Activated T-cell treated with anti-CD3 and anti-CD28 coated beads, Interleukin-2, amount 50 U/mL, for 72 hours (primary cell): ENCODE measurements around the gene GNA15. TPM values are rescaled to one million over a fixed set of nuclear protein-coding genes. Genes with fewer than 3 reads are reported as not detected.
"Not testable (repeated sequence)": the region's sequence is repeated elsewhere in the genome, so short reads cannot be mapped to it uniquely, and the experiment has no call there.

ENCODE experiments used
- ATAC-seq, 2 donors: fragments of 150-1000 bp; cut with Tn5 transposase; replicated peaks in 1 of 2; 2 replicates each; pipeline ENCODE4 v1.10.0; 2021; ENCODE audit warnings: moderate library complexity in 2 of 2, mild to moderate bottlenecking in 1 of 2
- DNase-seq, 2 donors: peaks; one replicate each; pipeline ENCODE4 v3.0.0; 2021 to 2022; ENCODE audit warnings: mixed read lengths in 1 of 2
- H3K27ac Mint-ChIP-seq: one replicate; pipeline ENCODE4 v1.8.0; 2022; ENCODE audit warnings: mild to moderate bottlenecking, moderate library complexity, mixed read lengths
- H3K27me3 Mint-ChIP-seq: one replicate; pipeline ENCODE4 v1.8.0; 2022; ENCODE audit warnings: low read depth, mixed read lengths
- H3K36me3 Mint-ChIP-seq, 2 donors: one replicate each; pipeline ENCODE4 v1.8.0; 2022; ENCODE audit warnings: mixed read lengths in 2 of 2, mild to moderate bottlenecking in 1 of 2; ENCODE audit not compliant: insufficient read depth in 2 of 2
- H3K4me1 Mint-ChIP-seq: one replicate; pipeline ENCODE4 v1.8.0; 2022; ENCODE audit warnings: low read depth, mixed read lengths
- H3K4me3 Mint-ChIP-seq, 2 donors: one replicate each; pipeline ENCODE4 v1.8.0; 2022; ENCODE audit warnings: mild to moderate bottlenecking in 2 of 2, mixed read lengths in 2 of 2, moderate library complexity in 2 of 2
- H3K9me3 Mint-ChIP-seq, 2 donors: one replicate each; pipeline ENCODE4 v1.8.0; 2022; ENCODE audit warnings: mixed read lengths in 2 of 2
- total RNA-seq, 2 donors: library from RNA; stranded (reverse); gene quantifications; one replicate each; pipeline ENCODE4 v1.2.3, GENCODE V29; 2022

GNA15 gene
- total RNA-seq, 2 donors from 2014 or later: 32.8 to 66.5 TPM

DNA sequence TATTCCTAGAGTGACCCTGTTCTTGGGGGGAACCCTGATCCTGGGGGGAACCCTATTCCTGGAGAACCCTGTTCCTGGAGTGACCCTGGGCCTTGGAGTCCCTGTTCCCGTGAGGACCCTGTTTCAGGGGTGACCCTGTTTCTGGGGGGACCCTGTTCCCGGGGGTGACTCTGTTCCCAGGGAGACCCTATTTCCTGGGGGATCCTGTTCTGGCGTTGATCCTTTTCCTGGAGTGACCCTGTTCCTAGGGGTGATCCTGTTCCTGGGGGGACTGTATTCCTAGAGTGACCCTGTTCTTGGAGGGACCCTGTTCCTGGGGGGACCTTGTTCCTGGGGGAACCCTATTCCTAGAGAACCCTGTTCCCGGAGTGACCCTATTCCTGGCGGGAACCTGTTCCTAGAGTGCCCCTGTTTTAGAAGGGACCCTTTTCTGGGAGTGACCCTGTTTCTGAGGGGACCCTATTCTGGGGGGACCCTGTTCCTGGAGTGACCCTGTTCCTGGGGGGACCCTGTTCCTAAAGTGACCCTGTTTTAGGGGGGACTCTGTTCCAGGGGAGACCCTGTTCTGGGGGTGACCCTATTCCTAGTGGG is 15.0 kb downstream of the GNA15 start:
- H3K4me3 Mint-ChIP-seq: no peak overlapping the region
- DNase-seq: no peak
- H3K9me3 Mint-ChIP-seq: peaks cover 0 to 2% of the 10 kb centered on the region in 2 donors
- peaks cover 0 to 14% of the 10 kb centered on the region in 2 donors for H3K36me3 Mint-ChIP-seq
- peaks cover 8% of the 10 kb centered on the region for H3K4me1 Mint-ChIP-seq
- no peak for ATAC-seq
- no peaks in the 10 kb centered on the region for H3K27me3 Mint-ChIP-seq
- no peak overlapping the region for H3K27ac Mint-ChIP-seq

DNA sequence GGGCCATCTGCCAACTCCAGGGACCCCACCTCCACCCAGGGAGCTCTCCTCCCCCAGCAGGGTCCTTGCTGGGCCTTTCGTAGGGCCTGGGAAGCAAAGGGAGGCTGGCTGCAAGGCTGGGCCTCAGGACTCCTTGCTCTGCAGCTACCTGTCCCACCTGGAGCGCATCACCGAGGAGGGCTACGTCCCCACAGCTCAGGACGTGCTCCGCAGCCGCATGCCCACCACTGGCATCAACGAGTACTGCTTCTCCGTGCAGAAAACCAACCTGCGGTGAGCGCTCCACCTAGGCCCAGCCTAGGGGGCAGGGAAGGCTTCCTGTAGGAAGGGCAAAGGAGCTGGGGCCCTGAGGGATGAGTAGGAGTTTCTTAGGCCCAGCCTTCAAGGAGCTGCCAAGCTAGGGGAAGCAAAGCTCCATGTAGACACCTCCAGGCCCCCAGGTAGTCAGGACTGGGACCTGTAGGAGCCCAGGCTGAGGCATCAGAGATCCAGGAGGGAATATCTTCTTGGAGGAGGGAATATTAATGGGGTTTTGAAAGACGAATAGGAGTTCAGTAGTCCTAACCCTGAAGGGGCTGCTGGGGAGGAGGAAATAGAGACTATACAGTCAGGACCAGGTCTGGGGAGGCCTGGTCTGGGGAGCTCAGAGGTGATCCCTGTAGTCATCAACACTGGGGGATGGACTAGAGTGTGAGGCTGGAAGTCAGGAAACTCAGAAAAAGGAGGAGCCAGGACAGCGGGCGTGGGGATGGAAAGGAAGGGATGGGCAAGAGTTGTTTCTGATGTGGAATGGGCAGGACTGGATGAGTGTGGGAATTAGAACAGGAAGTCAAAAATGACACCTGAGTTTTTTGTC is 16.0 kb downstream of the GNA15 start:
- peaks cover 0 to 4% of the 10 kb centered on the region in 2 donors for H3K9me3 Mint-ChIP-seq
- H3K36me3 Mint-ChIP-seq: peaks cover 5 to 15% of the 10 kb centered on the region in 2 donors
- DNase-seq: no peak
- no peak overlapping the region for H3K4me3 Mint-ChIP-seq
- ATAC-seq: no peak
- no peak overlapping the region for H3K27ac Mint-ChIP-seq
- H3K27me3 Mint-ChIP-seq: no peaks in the 10 kb centered on the region
- peaks cover 3% of the 10 kb centered on the region for H3K4me1 Mint-ChIP-seq

DNA sequence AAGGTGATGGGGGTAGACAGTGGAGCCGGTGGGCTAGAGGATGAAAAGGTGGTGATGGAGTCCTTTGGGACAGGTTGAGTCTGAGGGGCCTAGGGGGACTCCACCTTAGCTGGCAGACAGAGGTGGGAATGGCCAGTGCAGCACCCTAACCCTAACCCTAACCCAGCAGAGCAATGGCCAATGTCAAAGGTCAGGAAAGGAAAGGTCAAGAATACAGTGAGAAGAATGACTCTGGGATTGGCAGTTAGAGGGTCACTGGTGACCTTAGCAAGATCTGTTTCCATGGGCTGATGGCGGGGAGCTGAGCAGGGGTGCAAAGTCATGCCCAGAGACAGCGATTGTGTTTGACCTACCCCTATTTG is 16.6 kb downstream of the GNA15 start:
- H3K4me1 Mint-ChIP-seq: peaks cover 5% of the 10 kb centered on the region
- no peak overlapping the region for H3K4me3 Mint-ChIP-seq
- H3K36me3 Mint-ChIP-seq: peaks cover 5 to 15% of the 10 kb centered on the region in 2 donors
- no peak for ATAC-seq
- H3K27me3 Mint-ChIP-seq: no peaks in the 10 kb centered on the region
- no peak for DNase-seq
- no peak overlapping the region for H3K27ac Mint-ChIP-seq
- peaks cover 0 to 4% of the 10 kb centered on the region in 2 donors for H3K9me3 Mint-ChIP-seq

DNA sequence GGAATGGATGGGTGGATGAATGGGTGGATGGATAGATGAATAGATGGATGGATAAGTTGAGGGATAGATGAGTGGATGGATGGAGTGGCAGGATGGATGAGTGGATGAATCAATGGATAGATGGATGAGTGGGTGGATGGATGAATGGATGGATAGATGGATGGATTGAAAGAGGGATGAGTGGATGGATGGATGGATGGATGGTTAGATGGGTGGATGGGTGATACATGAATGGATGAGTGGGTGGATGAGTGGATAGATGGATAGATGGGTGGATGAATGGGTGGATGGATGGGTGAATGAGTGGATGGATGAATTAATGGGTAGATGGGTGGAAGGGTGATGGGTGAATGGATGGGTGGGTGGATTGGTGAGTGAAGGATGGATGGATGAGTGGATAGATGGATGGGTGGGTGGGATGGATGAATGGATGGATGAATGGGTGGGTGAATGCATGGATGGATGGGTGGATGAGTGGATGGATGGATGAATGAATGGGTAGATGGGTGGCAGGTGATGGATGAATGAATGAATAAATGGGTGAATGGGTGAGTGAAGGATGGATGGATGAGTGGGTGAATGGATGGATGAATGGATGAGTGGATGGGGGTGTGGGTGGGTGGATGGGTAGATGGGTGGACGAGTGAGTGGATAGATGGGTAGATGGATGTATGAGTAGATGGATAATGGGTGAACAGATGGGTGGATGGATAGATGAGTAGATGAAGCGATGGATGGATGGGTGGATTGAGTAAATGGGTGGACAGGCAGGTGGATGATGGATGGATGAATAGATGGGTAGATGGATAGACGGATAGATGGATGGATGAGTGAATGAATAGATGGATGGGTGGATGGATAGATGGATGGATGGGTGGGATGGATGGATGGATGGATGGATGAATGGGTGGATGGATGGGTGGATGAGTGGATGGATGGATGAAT is 17.7 kb downstream of the GNA15 start:
- peaks cover 10 to 16% of the 10 kb centered on the region in 2 donors for H3K36me3 Mint-ChIP-seq
- no peaks in the 10 kb centered on the region for H3K27me3 Mint-ChIP-seq
- H3K4me3 Mint-ChIP-seq: no peak overlapping the region
- peaks cover 0 to 4% of the 10 kb centered on the region in 2 donors for H3K9me3 Mint-ChIP-seq
- DNase-seq (no peak), ATAC-seq (no peak)
- peaks cover 6% of the 10 kb centered on the region for H3K4me1 Mint-ChIP-seq
- no peak overlapping the region for H3K27ac Mint-ChIP-seq

GRCh38 chr19:3154447-3154846 is 18.6 kb downstream of the GNA15 start:
- H3K27ac Mint-ChIP-seq, ATAC-seq, H3K9me3 Mint-ChIP-seq, H3K4me3 Mint-ChIP-seq, H3K4me1 Mint-ChIP-seq, H3K27me3 Mint-ChIP-seq, DNase-seq: not testable (repeated sequence)
- peaks cover 12 to 13% of the 10 kb centered on the region in 2 donors for H3K36me3 Mint-ChIP-seq

DNA sequence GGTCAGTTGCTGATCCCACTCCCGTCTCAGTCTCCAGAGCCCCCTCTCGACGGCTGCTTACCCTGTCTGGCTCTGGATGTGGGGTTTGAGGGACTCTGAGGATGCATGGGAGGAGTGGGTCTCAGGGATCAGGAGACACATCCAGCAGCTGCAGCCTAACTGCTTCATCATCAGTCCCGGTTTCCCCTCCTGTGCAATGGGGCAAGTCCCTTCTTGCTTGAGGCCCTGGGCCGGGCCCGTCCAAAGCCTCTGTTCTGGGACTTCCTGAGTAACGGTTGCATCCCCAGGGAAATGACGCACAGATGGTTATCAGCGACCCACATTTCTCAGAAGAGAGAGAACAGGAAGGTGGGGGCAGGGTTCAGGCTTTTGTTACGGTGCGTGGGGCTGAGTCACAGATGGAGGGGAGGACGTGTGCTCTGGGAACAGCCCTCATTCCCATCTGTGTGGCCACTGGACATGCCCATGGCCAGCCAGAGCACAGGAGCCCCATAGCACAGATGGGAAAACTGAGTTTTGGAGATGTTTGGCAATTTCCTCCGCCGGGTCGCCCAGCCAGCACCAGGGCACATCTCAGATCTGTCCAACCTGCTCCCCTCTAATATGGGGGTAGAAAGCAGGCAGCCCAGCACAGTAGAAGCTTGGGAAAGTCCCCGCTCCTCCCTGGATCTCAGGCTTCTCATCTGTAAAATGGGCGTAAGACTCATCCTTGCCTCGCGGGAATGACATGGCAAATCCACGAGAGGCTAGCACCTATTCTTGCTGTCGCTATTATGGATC is 19.3 kb downstream of the GNA15 start:
- Mint-ChIP-seq H3K27me3 (no peaks in the 10 kb centered on the region), H3K9me3 (peaks cover under 1 to 6% of the 10 kb centered on the region in 2 donors), H3K27ac (no peak overlapping the region), H3K4me1 (peaks cover 6% of the 10 kb centered on the region), H3K36me3 (peaks cover 17 to 19% of the 10 kb centered on the region in 2 donors), H3K4me3 (peak overlapping the region in 1 of 2 donors; percentile 37)
- DNase-seq: peak; percentile 85
- ATAC-seq: peak; percentile 96 to 97

GRCh38 chr19:3157096-3157845 is 21.4 kb downstream of the GNA15 start:
- Mint-ChIP-seq H3K4me1 (peaks cover 16% of the 10 kb centered on the region), H3K27ac (no peak overlapping the region)

GRCh38 chr19:3159565-3159964 is 23.7 kb downstream of the GNA15 start:
- H3K9me3 Mint-ChIP-seq: peaks cover 2 to 8% of the 10 kb centered on the region in 2 donors
- no peak overlapping the region for H3K27ac Mint-ChIP-seq
- H3K27me3 Mint-ChIP-seq: no peaks in the 10 kb centered on the region
- ATAC-seq (no peak), DNase-seq (no peak)
- H3K4me3 Mint-ChIP-seq: no peak overlapping the region
- peaks cover 28% of the 10 kb centered on the region for H3K4me1 Mint-ChIP-seq
- peaks cover 25 to 31% of the 10 kb centered on the region in 2 donors for H3K36me3 Mint-ChIP-seq

More at GRCh38 chr19:3157096-3157845, 21.4 kb downstream of the GNA15 start:
- Mint-ChIP-seq H3K27me3 (no peaks in the 10 kb centered on the region), H3K36me3 (peaks cover 24 to 30% of the 10 kb centered on the region in 2 donors), H3K9me3 (peaks cover 2 to 8% of the 10 kb centered on the region in 2 donors), H3K4me3 (no peak overlapping the region)
- DNase-seq (no peak), ATAC-seq (no peak)

GRCh38 chr19:3160219-3160618 is 24.4 kb downstream of the GNA15 start:
- Mint-ChIP-seq H3K9me3 (peaks cover 2 to 7% of the 10 kb centered on the region in 2 donors), H3K4me3 (no peak overlapping the region), H3K4me1 (peaks cover 32% of the 10 kb centered on the region), H3K27ac (no peak overlapping the region), H3K36me3 (peaks cover 21 to 31% of the 10 kb centered on the region in 2 donors), H3K27me3 (no peaks in the 10 kb centered on the region)
- DNase-seq (no peak), ATAC-seq (no peak)

- no peak overlapping the region for H3K27ac Mint-ChIP-seq
Measured at GRCh38 chr19:3161453-3161852, 25.6 kb downstream of the GNA15 start.

DNA sequence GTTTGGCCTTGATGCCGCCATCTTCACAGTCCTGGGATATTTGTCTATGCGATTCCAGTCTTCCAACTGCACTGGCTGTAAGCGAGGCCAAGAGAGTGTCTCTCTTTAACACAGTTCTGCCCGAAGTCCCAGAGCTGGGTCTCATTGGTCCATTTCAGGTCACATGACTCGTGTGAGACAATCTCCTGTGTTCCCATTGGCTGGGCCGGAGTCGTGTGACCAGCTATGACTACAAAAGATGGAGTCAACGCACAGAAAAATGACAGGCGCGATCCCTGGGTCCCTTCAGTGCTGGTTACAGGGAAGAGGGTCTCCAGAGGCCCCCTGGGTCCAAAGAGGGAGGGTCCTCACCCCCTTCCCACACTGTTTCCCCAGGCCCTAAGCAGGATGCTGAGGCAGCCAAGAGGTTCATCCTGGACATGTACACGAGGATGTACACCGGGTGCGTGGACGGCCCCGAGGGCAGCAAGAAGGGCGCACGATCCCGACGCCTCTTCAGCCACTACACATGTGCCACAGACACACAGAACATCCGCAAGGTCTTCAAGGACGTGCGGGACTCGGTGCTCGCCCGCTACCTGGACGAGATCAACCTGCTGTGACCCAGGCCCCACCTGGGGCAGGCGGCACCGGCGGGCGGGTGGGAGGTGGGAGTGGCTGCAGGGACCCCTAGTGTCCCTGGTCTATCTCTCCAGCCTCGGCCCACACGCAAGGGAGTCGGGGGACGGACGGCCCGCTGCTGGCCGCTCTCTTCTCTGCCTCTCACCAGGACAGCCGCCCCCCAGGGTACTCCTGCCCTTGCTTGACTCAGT is 26.8 kb downstream of the GNA15 start:
- Mint-ChIP-seq H3K27me3 (no peaks in the 10 kb centered on the region), H3K9me3 (peaks cover 2 to 4% of the 10 kb centered on the region in 2 donors), H3K4me3 (no peak overlapping the region), H3K4me1 (peaks cover 33% of the 10 kb centered on the region), H3K36me3 (peaks cover 19 to 26% of the 10 kb centered on the region in 2 donors), H3K27ac (no peak overlapping the region)
- ATAC-seq (peak; percentile 14 to 27), DNase-seq (peak in 1 of 2 donors; percentile 29)

More at GRCh38 chr19:3161453-3161852, 25.6 kb downstream of the GNA15 start:
- ATAC-seq: no peak
- Mint-ChIP-seq H3K27me3 (no peaks in the 10 kb centered on the region), H3K36me3 (peaks cover 19 to 27% of the 10 kb centered on the region in 2 donors), H3K4me1 (peaks cover 38% of the 10 kb centered on the region), H3K4me3 (no peak overlapping the region), H3K9me3 (peaks cover 2 to 4% of the 10 kb centered on the region in 2 donors)
- DNase-seq: no peak
